HEK293 (cell line): ENCODE results near the gene SH3BP5.

ENCODE experiments used
- CTCF ChIA-PET: fragments of 350-600 bp; formaldehyde crosslinking; extraction: SDS; loops from one replicate; lab custom pipeline; 2021; ENCODE audit warnings: antibody characterized with exemption; lab: Yijun Ruan, JAX
- POLR2A ChIA-PET: fragments of 300-600 bp; formaldehyde crosslinking; extraction: SDS; loops from one replicate; lab custom pipeline; 2020; ENCODE audit warnings: antibody characterized with exemption, inconsistent platforms; lab: Yijun Ruan, JAX
- H3K27ac ChIP-seq: fragments of 200-500 bp; sonication (Bioruptor generic); 2 replicates; pipeline ENCODE4 v1.5.1; 2014; ENCODE audit warnings: low read depth, low read length, control low read depth, inconsistent platforms; ENCODE audit errors: extremely low read depth
- H3K36me3 ChIP-seq, 2 experiments: fragments of 200-500 bp in 1 of 2; sonication (Bioruptor generic) in 1 of 2; 1 replicate in 1 of 2; 2 replicates in 1 of 2; pipeline ENCODE4 v1.5.1; 2014 to 2017; ENCODE audit warnings: inconsistent platforms in 2 of 2, low read length in 2 of 2; ENCODE audit not compliant: control insufficient read depth in 2 of 2, insufficient read depth in 1 of 2
- H3K4me1 ChIP-seq: fragments of 200-500 bp; sonication (Bioruptor generic); 2 replicates; pipeline ENCODE4 v1.5.1; 2014; ENCODE audit warnings: mild to moderate bottlenecking, low read length, inconsistent platforms; ENCODE audit not compliant: control insufficient read depth, insufficient read depth
- H3K4me3 ChIP-seq: 2 replicates; pipeline ENCODE4 v1.5.1; 2011; ENCODE audit warnings: low read depth, mild to moderate bottlenecking, control low read depth, low read length, moderate library complexity
- H3K9me3 ChIP-seq: fragments of 200-500 bp; sonication (Bioruptor generic); 2 replicates; pipeline ENCODE4 v1.5.1; 2014; ENCODE audit warnings: low read depth, low read length, inconsistent platforms; ENCODE audit not compliant: control insufficient read depth, insufficient read depth
- KLF10 ChIP-seq: fragments of 450-650 bp; IDR thresholded peaks from 2 replicates; pipeline ENCODE4 v1.5.1; 2018; ENCODE audit warnings: missing biosample characterization, mild to moderate bottlenecking, missing genetic modification characterization
- PRDM10 ChIP-seq: fragments of 450-650 bp; formaldehyde crosslinking; IDR thresholded peaks from 2 replicates; pipeline ENCODE4 v1.5.1; 2016; ENCODE audit warnings: missing biosample characterization, missing genetic modification characterization
- PRDM2 ChIP-seq: fragments of 450-650 bp; formaldehyde crosslinking; IDR thresholded peaks from 2 replicates; pipeline ENCODE4 v1.5.1; 2016; ENCODE audit warnings: missing biosample characterization, missing genetic modification characterization, borderline replicate concordance
- YY2 ChIP-seq: fragments of 450-650 bp; formaldehyde crosslinking; IDR thresholded peaks from 2 replicates; pipeline ENCODE4 v1.5.1; 2016; ENCODE audit warnings: missing biosample characterization, missing genetic modification characterization
- ZFP69B ChIP-seq: fragments of 450-650 bp; formaldehyde crosslinking; IDR thresholded peaks from 2 replicates; pipeline ENCODE4 v1.5.1; 2016; ENCODE audit warnings: missing biosample characterization, missing genetic modification characterization
- ZNF596 ChIP-seq: fragments of 450-650 bp; IDR thresholded peaks from 2 replicates; pipeline ENCODE4 v1.5.0; 2018; ENCODE audit warnings: missing biosample characterization, mild to moderate bottlenecking, missing genetic modification characterization, moderate library complexity
- ZNF624 ChIP-seq: fragments of 450-650 bp; formaldehyde crosslinking; IDR thresholded peaks from 2 replicates; pipeline ENCODE4 v1.5.1; 2017; ENCODE audit warnings: missing biosample characterization, missing genetic modification characterization
- ZNF660 ChIP-seq: fragments of 450-650 bp; IDR thresholded peaks from 2 replicates; pipeline ENCODE4 v1.5.1; 2018; ENCODE audit warnings: missing biosample characterization, mild to moderate bottlenecking, missing genetic modification characterization
- ZNF768 ChIP-seq: fragments of 450-650 bp; formaldehyde crosslinking; IDR thresholded peaks from 2 replicates; pipeline ENCODE4 v1.5.1; 2018; ENCODE audit warnings: missing biosample characterization, mild to moderate bottlenecking, missing genetic modification characterization
- ZNF777 ChIP-seq: fragments of 450-650 bp; formaldehyde crosslinking; IDR thresholded peaks from 2 replicates; pipeline ENCODE4 v1.5.1; 2017; ENCODE audit warnings: missing biosample characterization, missing genetic modification characterization, borderline replicate concordance
- ZSCAN16 ChIP-seq: fragments of 450-650 bp; formaldehyde crosslinking; IDR thresholded peaks from 2 replicates; pipeline ENCODE4 v1.5.1; 2016; ENCODE audit warnings: missing biosample characterization, missing genetic modification characterization

SH3BP5 gene

GRCh38 chr3:15332405-15333098, at the start of gene SH3BP5 (continued):
- peak; percentile 28; the same call in 1 of the 2 replicates for TF ChIP-seq PRDM10 (tag by site-specific recombination)
- peak; percentile 63 for TF ChIP-seq KLF10 (tag by site-specific recombination)
- TF ChIP-seq ZFP69B = peak; percentile 14; the same call in 1 of the 2 replicates

GRCh38 chr3:15380980-15381890, 48.8 kb upstream of the SH3BP5 start:
- CTCF ChIA-PET = interaction anchor here (0.7 to 3.9 kb wide), 4 partner anchors 24 to 273 kb away, joined by 3 to 58 read pairs (median 6); no protein-coding TSS in a partner anchor
- no peaks in the 10 kb centered on the region for H3K9me3 ChIP-seq
- no peak for TF ChIP-seq PRDM2 (tag by site-specific recombination)
- no peak for TF ChIP-seq ZNF624
- no peak for TF ChIP-seq ZNF596
- TF ChIP-seq ZNF660 (tag by site-specific recombination) = no peak
- TF ChIP-seq ZSCAN16 (tag by site-specific recombination) = no peak
- TF ChIP-seq ZNF768 (tag by site-specific recombination) = no peak
- no peak for TF ChIP-seq ZNF777 (tag by site-specific recombination)
- no peak for TF ChIP-seq YY2 (tag by site-specific recombination)
- TF ChIP-seq, all 188 proteins: peak for 0
- Histone ChIP-seq H3K4me3 (no peak overlapping the region), H3K27ac (no peak overlapping the region), H3K36me3 (no peaks in the 10 kb centered on the region), H3K4me1 (no peaks in the 10 kb centered on the region)
- POLR2A ChIA-PET = no interaction called here
